IMR-90 (cell line): ENCODE measurements around the gene IQSEC3.

Experiments
- POLR2A ChIP-seq: IDR thresholded peaks from 2 replicates; pipeline ENCODE4 v1.6.1; 2012; ENCODE audit warnings: mild to moderate bottlenecking, low read depth, low read length
- TF ChIP-seq, protein P1 (sequence below): conservative IDR thresholded peaks from 2 replicates; pipeline ENCODE4 v1.5.1; 2012; ENCODE audit warnings: mild to moderate bottlenecking, low read depth, low read length, improper control_type of control experiment

GRCh38 chr12:212415-212714 lies 145.8 kb downstream of the IQSEC3 start:
- TF ChIP-seq, protein P1, sequence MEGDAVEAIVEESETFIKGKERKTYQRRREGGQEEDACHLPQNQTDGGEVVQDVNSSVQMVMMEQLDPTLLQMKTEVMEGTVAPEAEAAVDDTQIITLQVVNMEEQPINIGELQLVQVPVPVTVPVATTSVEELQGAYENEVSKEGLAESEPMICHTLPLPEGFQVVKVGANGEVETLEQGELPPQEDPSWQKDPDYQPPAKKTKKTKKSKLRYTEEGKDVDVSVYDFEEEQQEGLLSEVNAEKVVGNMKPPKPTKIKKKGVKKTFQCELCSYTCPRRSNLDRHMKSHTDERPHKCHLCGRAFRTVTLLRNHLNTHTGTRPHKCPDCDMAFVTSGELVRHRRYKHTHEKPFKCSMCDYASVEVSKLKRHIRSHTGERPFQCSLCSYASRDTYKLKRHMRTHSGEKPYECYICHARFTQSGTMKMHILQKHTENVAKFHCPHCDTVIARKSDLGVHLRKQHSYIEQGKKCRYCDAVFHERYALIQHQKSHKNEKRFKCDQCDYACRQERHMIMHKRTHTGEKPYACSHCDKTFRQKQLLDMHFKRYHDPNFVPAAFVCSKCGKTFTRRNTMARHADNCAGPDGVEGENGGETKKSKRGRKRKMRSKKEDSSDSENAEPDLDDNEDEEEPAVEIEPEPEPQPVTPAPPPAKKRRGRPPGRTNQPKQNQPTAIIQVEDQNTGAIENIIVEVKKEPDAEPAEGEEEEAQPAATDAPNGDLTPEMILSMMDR, result no peak
- TF ChIP-seq POLR2A, result no peak
